GM12878 (cell line): Measurements from ENCODE around the gene S1PR4. TPM values are rescaled to one million over a fixed set of nuclear protein-coding genes. Genes with fewer than 3 reads are reported as not detected.

Source experiments
- ASH2L ChIP-seq: fragments of 300-600, 200-600 bp; sonication (generic); IDR thresholded peaks from 2 replicates; pipeline ENCODE4 v1.6.1; 2017; ENCODE audit warnings: low read depth, mild to moderate bottlenecking, borderline replicate concordance
- BMI1 ChIP-seq: fragments of 450-650 bp; IDR thresholded peaks from 2 replicates; pipeline ENCODE4 v1.6.1; 2016; ENCODE audit warnings: mild to moderate bottlenecking, moderate library complexity, borderline replicate concordance
- CHD4 ChIP-seq: fragments of 200-600 bp; sonication (generic); IDR thresholded peaks from 2 replicates; pipeline ENCODE4 v1.6.1; 2016; ENCODE audit warnings: mild to moderate bottlenecking
- CREM ChIP-seq: IDR thresholded peaks from 2 replicates; pipeline ENCODE4 v1.6.1; 2014; ENCODE audit warnings: antibody characterized with exemption, low read depth
- JUND ChIP-seq: IDR thresholded peaks from 2 replicates; pipeline ENCODE4 v1.6.1; 2012; ENCODE audit warnings: low read depth, mild to moderate bottlenecking, low read length, improper control_type of control experiment, moderate library complexity
- KAT2A ChIP-seq: conservative IDR thresholded peaks from 2 replicates; pipeline ENCODE4 v1.6.1; 2011; ENCODE audit warnings: low read depth, low read length; ENCODE audit not compliant: control insufficient read depth
- KDM1A ChIP-seq: fragments of 200-600 bp; sonication (generic); IDR thresholded peaks from 2 replicates; pipeline ENCODE4 v1.6.1; 2016; ENCODE audit warnings: borderline replicate concordance
- KLF5 ChIP-seq: fragments of 450-650 bp; IDR thresholded peaks from 2 replicates; pipeline ENCODE4 v1.6.1; 2014; ENCODE audit warnings: mild to moderate bottlenecking; ENCODE audit not compliant: partially characterized antibody
- RCOR1 ChIP-seq: conservative IDR thresholded peaks from 2 replicates; pipeline ENCODE4 v1.6.1; 2012; ENCODE audit warnings: low read depth, low read length, improper control_type of control experiment
- SMAD5 ChIP-seq: IDR thresholded peaks from 2 replicates; pipeline ENCODE4 v1.6.1; 2016; ENCODE audit warnings: antibody characterized with exemption, low read depth
- TCF3 ChIP-seq: IDR thresholded peaks from 2 replicates; pipeline ENCODE4 v1.6.1; 2012; ENCODE audit warnings: low read depth, mild to moderate bottlenecking, low read length, borderline replicate concordance; ENCODE audit not compliant: insufficient read depth
- USF2 ChIP-seq: IDR thresholded peaks from 2 replicates; pipeline ENCODE4 v1.6.1; 2011; ENCODE audit warnings: low read depth, low read length, improper control_type of control experiment, borderline replicate concordance
- ZBTB11 ChIP-seq: fragments of 450-650 bp; formaldehyde crosslinking; IDR thresholded peaks from 2 replicates; pipeline ENCODE4 v1.5.0; 2022; ENCODE audit warnings: mild to moderate bottlenecking, missing genetic modification characterization
- ZNF217 ChIP-seq: fragments of 450-650 bp; IDR thresholded peaks from 2 replicates; pipeline ENCODE4 v1.6.1; 2017; ENCODE audit warnings: antibody characterized with exemption, mild to moderate bottlenecking
- polyA plus RNA-seq, 11 experiments: library from polyadenylated mRNA; depleted of rRNA in 4 of 11; unstranded in 6 of 11; stranded (reverse) in 5 of 11; fragments of >200 nt; fragmentation: Nextera tagmentation in 4 of 11; fragmentation: Illumina TruSeq in 1 of 11; extraction: Ambion mirVana in 4 of 11; extraction: Trizol in 1 of 11; gene quantifications; 1 replicate in 1 of 11; 2 replicates in 10 of 11; pipeline versions ENCODE4 v1.2.1 to v1.2.3, GENCODE V29; 2011 to 2016; ENCODE audit warnings: inconsistent platforms in 2 of 11, missing spikeins in 2 of 11, low read depth in 1 of 11
- total RNA-seq, 4 experiments: library from RNA; depleted of rRNA in 3 of 4; stranded (reverse); fragments of >200 nt in 3 of 4; fragmentation: Illumina TruSeq in 1 of 4; extraction: Trizol in 1 of 4; gene quantifications; 2 replicates each; pipeline versions ENCODE4 v1.2.1 to v1.2.3, GENCODE V29; 2013 to 2021
- TF ChIP-seq, protein P1 (sequence below): IDR thresholded peaks from 2 replicates; pipeline ENCODE4 v1.6.1; 2012; ENCODE audit warnings: improper control_type of control experiment, low read depth, low read length; ENCODE audit not compliant: insufficient replicate concordance
- TF ChIP-seq, protein P2 (sequence below): fragments of 450-650 bp; IDR thresholded peaks from 2 replicates; pipeline ENCODE4 v1.6.1; 2017; ENCODE audit warnings: mild to moderate bottlenecking, moderate library complexity

S1PR4 gene
- total and polyA plus RNA-seq, 10 of the 15 experiments (the other 5 are each of a cell fraction or from before 2014, with no cell fraction given): 0.19 to 57.7 (median 32.4) TPM; not detected in 1

GRCh38 chr19:3145909-3146676 lies 32.5 kb upstream of the S1PR4 start (continued):
- TF ChIP-seq, protein P1, sequence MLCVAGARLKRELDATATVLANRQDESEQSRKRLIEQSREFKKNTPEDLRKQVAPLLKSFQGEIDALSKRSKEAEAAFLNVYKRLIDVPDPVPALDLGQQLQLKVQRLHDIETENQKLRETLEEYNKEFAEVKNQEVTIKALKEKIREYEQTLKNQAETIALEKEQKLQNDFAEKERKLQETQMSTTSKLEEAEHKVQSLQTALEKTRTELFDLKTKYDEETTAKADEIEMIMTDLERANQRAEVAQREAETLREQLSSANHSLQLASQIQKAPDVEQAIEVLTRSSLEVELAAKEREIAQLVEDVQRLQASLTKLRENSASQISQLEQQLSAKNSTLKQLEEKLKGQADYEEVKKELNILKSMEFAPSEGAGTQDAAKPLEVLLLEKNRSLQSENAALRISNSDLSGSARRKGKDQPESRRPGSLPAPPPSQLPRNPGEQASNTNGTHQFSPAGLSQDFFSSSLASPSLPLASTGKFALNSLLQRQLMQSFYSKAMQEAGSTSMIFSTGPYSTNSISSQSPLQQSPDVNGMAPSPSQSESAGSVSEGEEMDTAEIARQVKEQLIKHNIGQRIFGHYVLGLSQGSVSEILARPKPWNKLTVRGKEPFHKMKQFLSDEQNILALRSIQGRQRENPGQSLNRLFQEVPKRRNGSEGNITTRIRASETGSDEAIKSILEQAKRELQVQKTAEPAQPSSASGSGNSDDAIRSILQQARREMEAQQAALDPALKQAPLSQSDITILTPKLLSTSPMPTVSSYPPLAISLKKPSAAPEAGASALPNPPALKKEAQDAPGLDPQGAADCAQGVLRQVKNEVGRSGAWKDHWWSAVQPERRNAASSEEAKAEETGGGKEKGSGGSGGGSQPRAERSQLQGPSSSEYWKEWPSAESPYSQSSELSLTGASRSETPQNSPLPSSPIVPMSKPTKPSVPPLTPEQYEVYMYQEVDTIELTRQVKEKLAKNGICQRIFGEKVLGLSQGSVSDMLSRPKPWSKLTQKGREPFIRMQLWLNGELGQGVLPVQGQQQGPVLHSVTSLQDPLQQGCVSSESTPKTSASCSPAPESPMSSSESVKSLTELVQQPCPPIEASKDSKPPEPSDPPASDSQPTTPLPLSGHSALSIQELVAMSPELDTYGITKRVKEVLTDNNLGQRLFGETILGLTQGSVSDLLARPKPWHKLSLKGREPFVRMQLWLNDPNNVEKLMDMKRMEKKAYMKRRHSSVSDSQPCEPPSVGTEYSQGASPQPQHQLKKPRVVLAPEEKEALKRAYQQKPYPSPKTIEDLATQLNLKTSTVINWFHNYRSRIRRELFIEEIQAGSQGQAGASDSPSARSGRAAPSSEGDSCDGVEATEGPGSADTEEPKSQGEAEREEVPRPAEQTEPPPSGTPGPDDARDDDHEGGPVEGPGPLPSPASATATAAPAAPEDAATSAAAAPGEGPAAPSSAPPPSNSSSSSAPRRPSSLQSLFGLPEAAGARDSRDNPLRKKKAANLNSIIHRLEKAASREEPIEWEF: no peak
- TF ChIP-seq CHD4: no peak
- TF ChIP-seq KAT2A: no peak
- TF ChIP-seq CREM: no peak
- TF ChIP-seq RCOR1: no peak
- no peak for TF ChIP-seq TCF3
- peak; percentile 73 for TF ChIP-seq ZNF217
- TF ChIP-seq KLF5: no peak
- no peak for TF ChIP-seq SMAD5
- TF ChIP-seq, protein P2, sequence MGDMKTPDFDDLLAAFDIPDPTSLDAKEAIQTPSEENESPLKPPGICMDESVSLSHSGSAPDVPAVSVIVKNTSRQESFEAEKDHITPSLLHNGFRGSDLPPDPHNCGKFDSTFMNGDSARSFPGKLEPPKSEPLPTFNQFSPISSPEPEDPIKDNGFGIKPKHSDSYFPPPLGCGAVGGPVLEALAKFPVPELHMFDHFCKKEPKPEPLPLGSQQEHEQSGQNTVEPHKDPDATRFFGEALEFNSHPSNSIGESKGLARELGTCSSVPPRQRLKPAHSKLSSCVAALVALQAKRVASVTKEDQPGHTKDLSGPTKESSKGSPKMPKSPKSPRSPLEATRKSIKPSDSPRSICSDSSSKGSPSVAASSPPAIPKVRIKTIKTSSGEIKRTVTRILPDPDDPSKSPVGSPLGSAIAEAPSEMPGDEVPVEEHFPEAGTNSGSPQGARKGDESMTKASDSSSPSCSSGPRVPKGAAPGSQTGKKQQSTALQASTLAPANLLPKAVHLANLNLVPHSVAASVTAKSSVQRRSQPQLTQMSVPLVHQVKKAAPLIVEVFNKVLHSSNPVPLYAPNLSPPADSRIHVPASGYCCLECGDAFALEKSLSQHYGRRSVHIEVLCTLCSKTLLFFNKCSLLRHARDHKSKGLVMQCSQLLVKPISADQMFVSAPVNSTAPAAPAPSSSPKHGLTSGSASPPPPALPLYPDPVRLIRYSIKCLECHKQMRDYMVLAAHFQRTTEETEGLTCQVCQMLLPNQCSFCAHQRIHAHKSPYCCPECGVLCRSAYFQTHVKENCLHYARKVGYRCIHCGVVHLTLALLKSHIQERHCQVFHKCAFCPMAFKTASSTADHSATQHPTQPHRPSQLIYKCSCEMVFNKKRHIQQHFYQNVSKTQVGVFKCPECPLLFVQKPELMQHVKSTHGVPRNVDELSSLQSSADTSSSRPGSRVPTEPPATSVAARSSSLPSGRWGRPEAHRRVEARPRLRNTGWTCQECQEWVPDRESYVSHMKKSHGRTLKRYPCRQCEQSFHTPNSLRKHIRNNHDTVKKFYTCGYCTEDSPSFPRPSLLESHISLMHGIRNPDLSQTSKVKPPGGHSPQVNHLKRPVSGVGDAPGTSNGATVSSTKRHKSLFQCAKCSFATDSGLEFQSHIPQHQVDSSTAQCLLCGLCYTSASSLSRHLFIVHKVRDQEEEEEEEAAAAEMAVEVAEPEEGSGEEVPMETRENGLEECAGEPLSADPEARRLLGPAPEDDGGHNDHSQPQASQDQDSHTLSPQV: no peak
- no peak for TF ChIP-seq ASH2L
- no peak for TF ChIP-seq BMI1
- no peak for TF ChIP-seq JUND
- TF ChIP-seq KDM1A: no peak
- TF ChIP-seq ZBTB11 (CRISPR knock-in tag): no peak
- TF ChIP-seq USF2: no peak
